NT2/D1 (cell line): ENCODE results near the gene GYS1.

Source experiments
- SUZ12 ChIP-seq: IDR thresholded peaks from 2 replicates; pipeline ENCODE4 v1.6.1; 2011; ENCODE audit not compliant: insufficient read length, insufficient read depth; ENCODE audit errors: extremely low read depth
- YY1 ChIP-seq: IDR thresholded peaks from 2 replicates; pipeline ENCODE4 v1.6.1; 2011; ENCODE audit not compliant: insufficient read length, insufficient read depth
- ZNF274 ChIP-seq: IDR thresholded peaks from 2 replicates; pipeline ENCODE4 v1.6.1; 2011; ENCODE audit warnings: mild to moderate bottlenecking, low read depth, low read length

GRCh38 chr19:48953141-48953540 lies 40.0 kb downstream of the GYS1 start:
- TF ChIP-seq SUZ12 = no peak
- TF ChIP-seq YY1 = no peak
- TF ChIP-seq ZNF274 = no peak
